GM19023 (cell line): ENCODE measurements around the gene BID.

Source experiments
- ATAC-seq: cut with Tn5 transposase; IDR thresholded peaks from one replicate; pipeline ENCODE4 v1.9.1; 2021; ENCODE audit warnings: mild to moderate bottlenecking, moderate library complexity; ENCODE audit not compliant: unreplicated experiment

BID gene

GRCh38 chr22:17784776-17785175, 10.5 kb upstream of the BID start:
- ATAC-seq, result no peak

DNA sequence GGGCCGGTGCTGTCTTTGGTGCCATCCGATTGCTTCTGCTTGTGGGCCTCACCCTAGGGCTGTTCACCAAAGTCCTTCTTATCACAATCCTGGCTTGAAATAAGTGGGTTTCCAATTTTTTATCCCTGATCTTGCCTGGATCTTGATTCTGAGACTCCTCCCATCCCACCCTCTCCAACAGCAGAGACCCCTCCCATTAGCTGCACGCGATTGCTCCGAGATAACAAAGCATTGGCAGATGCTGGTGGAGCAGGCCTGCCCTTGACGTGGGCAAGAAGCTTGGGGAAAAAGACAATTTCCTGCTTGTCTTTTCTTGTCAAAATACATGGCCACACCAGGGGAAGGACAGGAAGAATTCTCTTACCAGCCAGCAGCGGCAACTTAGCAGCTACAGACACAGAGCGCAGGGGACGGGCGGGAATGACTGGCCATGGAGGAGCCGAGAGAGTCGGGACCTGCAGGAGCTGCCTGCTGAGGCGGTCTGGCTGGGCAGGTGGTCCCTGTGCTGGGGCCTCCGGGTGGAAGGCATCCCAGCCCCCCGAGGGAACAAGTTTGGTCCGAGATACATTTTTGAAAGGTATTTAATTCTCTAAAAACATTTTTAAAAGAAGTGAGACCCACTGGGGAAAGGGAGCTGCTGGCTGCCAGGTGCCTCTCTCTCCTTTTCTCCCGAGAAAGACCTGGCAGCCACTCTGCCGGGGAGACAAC, 9.7 kb upstream of the BID start:
- no peak for ATAC-seq

GRCh38 chr22:17783312-17783711, 9.0 kb upstream of the BID start:
- no peak for ATAC-seq

DNA sequence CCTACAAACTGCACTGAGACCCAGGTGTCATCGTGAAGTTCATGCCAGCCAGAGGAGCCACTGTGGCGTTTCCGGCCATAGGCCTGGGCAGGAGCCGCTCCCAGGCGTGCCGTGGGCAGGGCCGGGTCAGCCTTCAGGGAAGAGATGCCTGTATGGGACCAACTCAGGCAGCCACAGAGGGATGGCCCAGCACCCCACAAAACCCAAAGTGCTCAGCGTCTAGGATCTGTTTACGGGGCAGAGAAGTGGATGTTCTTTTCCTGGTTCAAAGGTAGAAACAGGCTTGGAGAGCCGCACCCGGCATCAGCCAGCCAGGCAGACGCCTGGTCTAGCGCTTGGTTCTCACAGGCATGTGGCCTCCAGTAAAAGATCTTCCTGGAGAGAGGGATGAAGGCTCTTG, 8.4 kb upstream of the BID start:
- no peak for ATAC-seq

DNA sequence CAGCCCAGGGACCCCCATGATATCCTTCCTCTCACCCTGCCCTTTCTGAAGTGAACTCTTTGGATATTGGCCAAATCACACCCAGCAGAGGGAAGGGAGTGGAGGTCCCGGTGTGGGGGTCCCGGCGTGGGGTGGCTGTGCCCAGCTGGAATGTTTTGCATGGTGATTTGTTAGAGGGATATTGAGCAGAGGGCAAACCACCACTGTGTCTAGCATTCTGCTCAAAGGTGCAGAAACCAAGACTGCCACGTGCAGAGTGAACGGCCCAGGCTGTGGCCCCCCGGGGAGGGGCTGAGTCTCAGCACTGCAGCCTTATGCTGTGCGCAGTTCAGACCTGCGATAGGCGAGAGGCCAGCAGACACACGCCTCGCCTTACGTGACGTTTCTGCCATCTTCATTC, 7.9 kb upstream of the BID start:
- ATAC-seq, result no peak

GRCh38 chr22:17781319-17782031, 7.2 kb upstream of the BID start:
- ATAC-seq, result peak; percentile 44

DNA sequence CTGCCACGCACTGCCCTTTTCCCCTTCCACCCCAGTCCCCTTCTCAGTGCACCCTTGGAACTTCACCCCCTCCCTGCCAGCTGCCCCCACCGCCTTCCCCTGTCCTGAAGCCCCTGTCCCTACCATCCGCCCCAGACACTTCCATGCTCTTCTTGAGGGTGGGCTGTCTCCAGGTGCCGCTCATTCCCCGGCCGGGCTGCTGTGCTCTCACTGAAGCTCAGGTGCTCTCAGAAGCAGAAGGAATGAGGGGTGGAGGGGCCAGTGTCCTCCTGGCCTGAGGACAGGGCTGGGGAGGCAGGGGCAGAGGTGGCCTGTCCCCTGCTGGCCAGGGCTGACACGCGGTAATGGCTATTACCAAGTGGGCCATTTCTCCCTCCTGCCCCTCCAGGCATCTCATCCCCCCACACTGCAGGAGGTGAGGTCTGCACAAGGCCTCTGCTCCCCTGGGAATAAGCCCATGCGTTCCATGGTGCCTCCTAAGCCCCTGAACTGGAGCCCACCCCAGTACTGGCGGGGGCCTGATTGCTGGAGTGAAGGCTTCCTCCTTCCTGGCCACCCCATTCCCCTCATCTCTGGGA, 6.6 kb upstream of the BID start:
- no peak for ATAC-seq

GRCh38 chr22:17780116-17780740, 6.0 kb upstream of the BID start:
- ATAC-seq, result no peak

GRCh38 chr22:17779286-17780115, 5.2 kb upstream of the BID start:
- no peak for ATAC-seq

GRCh38 chr22:17778412-17778976, 4.2 kb upstream of the BID start:
- no peak for ATAC-seq

- no peak for ATAC-seq
These were observed 3.4 kb upstream of the BID start for GRCh38 chr22:17777717-17778044.

DNA sequence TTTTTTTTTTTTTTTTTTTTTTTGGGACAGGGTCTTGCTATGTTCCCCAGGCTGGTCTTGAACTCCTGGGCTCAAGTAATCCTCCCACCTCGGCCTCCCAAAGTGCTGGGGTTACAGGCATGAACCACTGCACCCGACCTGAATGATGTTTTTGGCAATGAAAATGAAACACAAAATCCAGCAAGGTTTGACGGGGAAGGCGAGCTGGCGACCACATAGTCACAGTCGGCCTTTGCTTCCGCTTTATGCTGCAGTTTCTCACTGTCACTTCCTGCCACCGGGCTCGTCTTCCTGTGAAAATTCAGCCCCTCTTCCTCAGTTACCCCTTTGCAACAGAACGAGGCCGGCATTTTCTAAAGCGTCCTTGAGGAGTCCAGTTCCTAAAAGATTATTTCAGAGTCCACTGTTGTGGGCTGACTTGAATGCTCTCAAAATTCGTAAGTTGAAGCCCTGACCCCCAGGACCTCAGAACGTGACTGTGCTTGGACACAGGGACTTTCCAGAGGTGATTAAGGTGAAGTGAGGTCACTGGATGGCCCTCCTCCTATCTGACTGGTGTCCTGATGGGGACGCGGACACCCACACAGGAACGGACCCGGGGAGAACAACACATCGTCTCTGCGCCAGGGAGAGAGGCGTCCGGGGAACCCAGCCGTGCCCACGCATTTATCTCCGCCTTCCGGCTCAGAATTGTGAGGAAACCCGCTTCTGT, 2.9 kb upstream of the BID start:
- ATAC-seq, result peak; percentile 24

- ATAC-seq, result no peak
These were observed 1.7 kb upstream of the BID start for GRCh38 chr22:17775781-17776465.

DNA sequence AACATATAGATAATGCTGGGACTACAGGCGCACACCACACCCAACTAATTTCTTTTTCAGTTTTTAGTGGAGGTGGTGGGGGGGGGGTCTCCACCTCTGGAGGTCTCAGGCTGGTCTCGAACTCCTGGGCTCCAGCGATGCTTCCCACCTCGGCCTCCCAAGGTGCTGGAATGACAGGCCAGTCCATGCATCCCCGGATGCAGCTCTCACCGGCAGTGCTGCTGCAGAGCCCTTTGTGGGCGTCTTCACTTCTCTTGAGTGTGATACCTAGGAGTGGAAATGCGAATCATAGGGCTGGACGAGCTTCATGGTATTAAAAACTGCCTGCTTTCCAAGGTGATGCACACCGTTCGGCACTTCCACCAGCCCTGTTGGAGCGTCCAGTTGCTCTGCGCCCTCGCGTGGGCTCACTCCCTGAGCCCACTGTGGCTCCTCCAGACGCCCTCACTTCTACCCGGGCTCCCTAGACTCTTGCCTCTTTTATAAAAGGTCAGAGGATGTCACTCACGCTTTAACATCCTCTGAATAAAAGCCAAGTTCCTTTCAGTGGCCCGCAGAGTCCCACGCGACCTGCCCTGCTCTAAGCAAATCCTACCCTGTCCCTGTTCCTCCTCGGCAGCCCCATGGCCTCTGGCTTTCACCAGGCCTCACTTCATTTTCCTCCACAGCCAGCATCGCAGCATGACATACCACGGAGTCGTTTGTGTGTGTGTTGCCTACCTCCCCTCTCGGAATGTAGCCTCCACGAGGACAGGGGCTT, 837 bp upstream of the BID start:
- no peak for ATAC-seq

- ATAC-seq, result no peak
These were observed 563 bp downstream of the BID start for GRCh38 chr22:17773606-17774205.

- no peak for ATAC-seq
These were observed 1.2 kb downstream of the BID start for GRCh38 chr22:17772958-17773605.

DNA sequence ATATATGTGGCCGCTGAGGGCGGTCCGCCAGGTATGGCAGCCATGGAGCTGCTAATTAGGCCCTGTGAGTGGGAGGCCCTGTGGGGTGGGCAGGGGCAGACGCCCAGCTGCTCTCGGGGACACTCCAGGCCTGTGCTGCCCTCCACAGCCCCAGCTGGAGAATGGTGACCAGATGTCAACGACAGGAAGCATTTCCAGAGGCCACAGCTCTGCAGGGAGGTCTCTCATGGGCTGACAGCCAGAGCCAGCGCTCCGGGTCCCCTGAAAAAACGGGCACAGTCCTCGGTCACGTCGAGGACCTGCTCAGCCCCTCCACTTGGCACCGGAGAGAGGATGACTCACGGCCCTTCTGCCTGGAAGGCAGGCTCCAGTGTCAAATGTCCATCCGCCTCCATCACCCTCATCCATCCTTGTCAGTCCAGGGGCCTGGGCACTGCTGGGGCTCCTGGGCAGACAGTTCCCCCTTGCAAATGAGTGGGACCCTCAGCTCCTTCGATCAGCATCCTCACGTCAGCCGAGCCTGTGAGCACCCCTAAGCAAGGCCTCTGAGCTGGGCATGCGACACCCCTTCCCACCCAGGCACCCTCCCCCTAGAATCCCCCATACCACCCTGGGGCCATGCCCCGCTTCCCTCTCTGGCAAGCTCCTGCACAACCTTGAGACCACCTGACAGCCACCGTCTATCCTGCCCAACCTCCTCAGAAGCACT, 1.9 kb downstream of the BID start:
- ATAC-seq, result no peak
